Occipital lobe (tissue), 2 donors: ENCODE results near the gene ATXN10. TPM values are rescaled to one million over a fixed set of nuclear protein-coding genes. Genes with fewer than 3 reads are reported as not detected.
"Not testable (repeated sequence)": the region's sequence is repeated elsewhere in the genome, so short reads cannot be mapped to it uniquely, and the experiment has no call there.

Experiments
- DNase-seq: peaks from one replicate; lab custom pipeline; 2025; lab: John Stamatoyannopoulos, UW
- total RNA-seq: library from RNA; depleted of rRNA; stranded (reverse); fragments of >200 nt; gene quantifications from one replicate; pipeline ENCODE4 v1.2.3, GENCODE V29; 2014

Gene ATXN10
- total RNA-seq, 1 donor from 2014 or later: 326 TPM

DNA sequence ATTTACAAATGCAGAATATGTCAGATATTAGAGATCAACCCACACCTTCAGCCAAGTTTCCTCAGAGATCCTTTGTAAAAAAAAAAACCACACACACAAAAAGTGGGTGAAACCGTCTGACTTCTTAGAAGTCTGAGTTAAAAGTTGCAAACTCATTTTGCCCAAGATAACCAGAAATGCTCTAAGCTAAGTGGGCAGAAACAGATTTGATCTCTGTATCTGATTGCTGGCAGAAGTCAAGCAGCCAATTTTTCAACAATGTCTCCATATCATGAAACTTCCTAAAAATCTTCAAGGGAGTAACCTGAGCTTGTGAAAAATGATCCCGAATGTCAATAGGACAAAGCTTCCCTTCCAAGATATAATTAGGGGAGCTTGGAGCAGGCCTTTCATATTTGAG lies 28.6 kb upstream of the ATXN10 start:
- DNase-seq: no peak

- DNase-seq: no peak
Measured at GRCh38 chr22:45644714-45645113, 26.9 kb upstream of the ATXN10 start.

GRCh38 chr22:45645150-45645525 lies 26.5 kb upstream of the ATXN10 start:
- no peak for DNase-seq

- DNase-seq: peak; percentile 31
Measured at GRCh38 chr22:45645526-45646414, 25.9 kb upstream of the ATXN10 start.

- peak; percentile 30 for DNase-seq
Measured at GRCh38 chr22:45647532-45648225, 24.0 kb upstream of the ATXN10 start.

GRCh38 chr22:45648301-45649117 lies 23.1 kb upstream of the ATXN10 start:
- no peak for DNase-seq

DNA sequence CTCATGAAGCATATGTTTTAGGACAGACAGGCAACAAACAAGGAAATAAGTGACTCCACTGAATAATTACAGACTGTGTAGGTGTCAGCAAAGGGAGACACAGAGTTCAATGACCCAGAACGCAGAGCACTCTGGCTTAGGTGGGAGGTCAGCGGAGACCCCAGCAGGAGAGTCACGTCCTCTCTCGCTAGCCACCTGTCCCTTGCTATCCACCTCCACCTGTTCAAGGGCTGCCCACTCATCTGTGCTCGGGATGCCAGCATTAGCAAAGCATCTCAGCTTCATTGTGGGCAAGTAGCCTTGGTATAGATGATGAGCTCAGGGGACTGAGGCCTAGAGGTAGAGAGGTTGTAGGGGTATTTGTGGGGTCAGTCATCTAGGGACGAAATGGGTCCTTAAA lies 21.8 kb upstream of the ATXN10 start:
- DNase-seq: no peak

GRCh38 chr22:45650721-45651120 lies 20.9 kb upstream of the ATXN10 start:
- DNase-seq: no peak

- no peak for DNase-seq
Measured at GRCh38 chr22:45651931-45652528, 19.6 kb upstream of the ATXN10 start.

GRCh38 chr22:45656577-45656976 lies 15.1 kb upstream of the ATXN10 start:
- DNase-seq: no peak

DNA sequence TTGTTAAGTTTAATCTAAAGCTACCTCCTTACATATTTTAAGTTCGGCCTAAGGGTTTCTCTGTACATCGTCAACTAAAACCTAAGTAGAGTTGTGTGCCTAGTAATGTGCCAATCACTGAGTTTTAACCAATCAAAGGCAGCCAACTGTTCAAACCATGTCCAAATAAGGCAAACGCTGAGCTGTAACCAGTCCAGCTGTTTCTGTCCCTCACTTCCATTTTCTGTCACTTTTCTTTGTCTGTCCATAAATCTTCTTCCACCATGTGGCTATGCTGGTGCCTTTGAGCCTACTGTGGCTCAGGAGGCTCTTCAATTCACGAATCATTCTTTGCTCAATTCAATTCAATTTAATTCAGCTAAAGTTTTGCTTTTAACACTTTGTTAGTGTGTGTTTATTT lies 13.9 kb upstream of the ATXN10 start:
- no peak for DNase-seq

GRCh38 chr22:45664136-45664646 lies 7.4 kb upstream of the ATXN10 start:
- DNase-seq: no peak

DNA sequence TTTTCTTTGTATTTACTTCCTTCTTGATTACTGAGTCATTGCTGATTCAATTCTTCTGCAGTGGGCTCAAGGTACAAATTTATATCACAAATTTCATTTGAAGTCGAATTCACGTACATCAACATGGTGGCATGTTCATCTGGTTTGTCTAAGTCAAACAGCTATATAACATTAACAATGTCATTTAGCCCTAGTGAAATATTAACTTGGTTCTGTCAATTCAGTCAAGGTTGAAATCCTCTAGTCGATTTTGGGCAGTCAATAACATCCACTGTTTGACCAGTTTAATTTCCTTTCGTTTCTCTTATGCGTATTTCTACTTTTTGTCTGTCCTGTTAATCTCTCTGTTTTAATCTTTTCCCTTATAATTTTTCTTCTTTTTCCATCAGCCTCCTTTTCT lies 4.1 kb upstream of the ATXN10 start:
- DNase-seq: no peak

- DNase-seq: not testable (repeated sequence)
Measured at GRCh38 chr22:45670363-45670762, 1.3 kb upstream of the ATXN10 start.

- no peak for DNase-seq
Measured at GRCh38 chr22:45670981-45671782, 452 bp upstream of the ATXN10 start.

- no peak for DNase-seq
Measured at GRCh38 chr22:45672564-45673481, 1.2 kb downstream of the ATXN10 start.

DNA sequence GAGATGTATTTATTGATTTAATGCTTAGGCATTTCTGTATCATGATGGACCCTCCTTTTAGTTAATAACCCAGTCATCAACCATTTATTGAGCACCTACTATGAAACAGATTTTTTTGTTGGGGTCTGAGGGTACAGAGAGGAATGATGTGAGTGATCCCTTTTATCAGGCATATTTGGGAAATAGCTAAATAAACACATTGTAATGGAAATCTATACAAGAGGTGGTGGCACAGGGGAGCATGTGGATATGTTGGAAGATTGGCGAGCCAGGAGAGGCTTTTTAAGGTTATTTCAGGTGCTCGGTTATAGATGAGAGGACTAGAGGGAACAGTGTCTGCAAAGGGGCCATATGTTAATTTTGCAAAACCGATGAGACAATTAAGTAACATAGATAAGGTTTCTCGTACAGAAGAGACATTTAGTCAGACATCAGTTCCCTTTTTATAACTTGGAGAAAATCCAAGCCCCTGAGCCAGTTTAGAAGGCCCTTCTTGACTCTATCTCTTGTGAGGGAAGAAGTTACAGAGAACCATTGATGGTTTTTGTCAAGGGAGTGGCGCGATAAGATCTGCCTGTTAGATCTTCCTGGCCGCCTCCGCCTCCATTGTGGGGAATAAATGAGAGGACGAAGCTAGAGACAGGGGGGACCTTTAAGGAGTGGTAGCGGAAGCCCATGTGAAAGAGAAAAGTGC lies 2.0 kb downstream of the ATXN10 start:
- no peak for DNase-seq

DNA sequence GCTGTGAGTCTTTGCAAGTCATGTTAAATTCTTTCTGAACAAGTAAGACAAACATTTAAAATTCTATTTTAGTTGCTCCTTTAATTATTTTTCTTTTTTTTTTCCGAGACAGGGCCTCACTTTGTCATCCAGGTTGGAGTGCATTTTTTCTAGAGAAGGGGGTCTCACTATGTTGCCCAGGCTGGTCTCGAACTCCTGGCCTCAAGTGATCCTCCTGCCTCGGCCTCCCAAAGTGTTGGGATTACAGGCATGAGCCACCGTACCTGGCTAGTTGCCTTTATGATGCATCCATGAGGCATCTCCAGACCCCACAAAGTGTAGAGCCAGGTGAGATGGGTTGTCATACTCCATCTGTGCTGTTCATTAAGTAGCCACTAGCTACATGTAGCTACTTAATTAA lies 4.4 kb downstream of the ATXN10 start:
- DNase-seq: no peak

DNA sequence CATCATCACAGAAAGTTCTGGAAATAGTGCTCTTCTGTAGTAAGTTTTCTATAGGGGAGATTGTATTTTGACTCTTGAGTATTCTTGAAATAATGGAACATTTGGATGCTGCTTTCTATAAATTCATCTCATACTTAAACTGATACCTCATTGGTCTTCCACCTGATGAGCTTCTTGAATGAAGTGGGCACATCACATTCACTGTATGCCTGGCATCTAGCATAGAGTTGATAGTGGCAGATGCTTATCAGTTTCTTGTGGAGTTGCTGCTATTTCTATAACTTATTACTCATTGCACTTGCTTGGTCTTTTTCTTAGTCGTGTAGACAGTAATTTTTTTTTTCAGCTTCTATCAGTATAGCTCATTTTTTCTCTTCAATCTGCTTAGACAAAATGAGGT lies 5.4 kb downstream of the ATXN10 start:
- DNase-seq: no peak
